GM18868 (cell line): ENCODE measurements around the gene USP36.

Source experiments
- ATAC-seq: cut with Tn5 transposase; IDR thresholded peaks from one replicate; pipeline ENCODE4 v1.9.1; 2021; ENCODE audit warnings: mild to moderate bottlenecking, moderate library complexity; ENCODE audit not compliant: unreplicated experiment

Gene USP36

DNA sequence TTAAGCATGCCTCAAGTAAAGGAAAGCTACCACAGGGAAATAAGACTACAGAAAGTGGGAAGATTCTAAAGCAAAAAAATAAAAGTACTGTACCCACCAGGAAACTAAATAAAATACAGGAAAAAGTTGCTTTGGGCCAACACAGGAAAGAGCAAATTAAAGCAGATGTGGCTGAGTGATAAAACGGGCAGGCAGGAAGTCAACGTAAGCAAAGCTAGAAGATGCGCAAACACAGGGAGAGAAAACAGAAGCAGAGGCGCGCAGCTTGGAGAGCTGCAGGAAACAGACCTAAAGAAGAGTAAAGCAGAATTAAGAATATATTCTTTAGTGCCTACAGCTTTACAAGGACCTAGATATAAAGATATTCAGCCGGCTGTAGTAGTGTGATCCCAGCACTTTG lies 21.7 kb downstream of the USP36 start:
- no peak for ATAC-seq

DNA sequence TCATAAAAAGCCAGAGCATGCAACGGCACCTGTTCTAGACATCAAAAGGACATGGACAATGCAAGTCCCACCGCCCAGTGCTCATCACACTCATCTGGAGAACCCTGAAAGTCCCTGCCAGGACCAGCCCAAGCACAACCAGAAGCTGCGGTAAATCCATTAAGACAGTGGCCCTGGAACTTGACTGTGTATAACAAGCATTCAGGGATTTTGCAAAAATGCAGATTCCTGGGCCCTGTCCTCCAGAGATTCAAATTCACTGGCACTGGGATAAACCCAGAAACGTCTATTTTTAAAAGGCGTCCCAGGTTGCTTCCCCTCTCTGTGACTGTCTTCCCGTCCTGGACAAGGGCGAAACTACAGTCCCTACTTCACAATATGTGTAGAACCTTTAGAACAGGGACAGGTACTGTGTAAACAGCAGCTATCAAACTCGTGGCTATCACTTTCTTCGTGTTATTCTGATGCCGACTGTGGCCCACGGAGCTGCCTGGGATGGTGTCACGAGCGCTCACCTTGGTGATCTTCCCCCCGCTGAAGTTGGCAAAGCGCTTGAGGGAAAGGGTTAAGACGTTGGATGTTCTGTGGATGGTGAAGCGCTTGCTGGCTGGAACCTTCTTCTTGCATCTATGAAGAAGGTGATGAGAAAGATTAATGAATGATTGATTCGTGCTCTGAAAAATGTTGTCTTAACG lies 22.3 kb downstream of the USP36 start:
- ATAC-seq, result no peak

DNA sequence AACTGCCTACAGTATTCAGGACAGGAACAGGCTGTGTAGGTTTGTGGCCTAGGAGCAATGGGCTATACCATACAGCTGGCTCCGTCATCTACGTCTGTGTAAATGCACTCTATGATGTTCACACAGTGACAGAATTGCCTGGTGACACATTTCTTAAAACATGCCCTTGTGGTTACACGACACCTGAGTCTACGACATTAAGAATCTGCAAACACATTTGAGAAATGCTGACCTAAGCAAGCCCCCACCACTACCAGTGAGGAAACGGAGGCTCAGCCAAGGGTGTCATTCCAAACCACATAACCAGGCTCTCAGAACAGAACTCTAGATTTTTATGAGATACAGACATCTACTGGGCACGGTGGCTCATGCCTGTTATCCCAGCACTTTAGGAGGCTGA lies 23.5 kb downstream of the USP36 start:
- no peak for ATAC-seq

- no peak for ATAC-seq
Observed at GRCh38 chr17:78815696-78816095, 24.9 kb downstream of the USP36 start.

DNA sequence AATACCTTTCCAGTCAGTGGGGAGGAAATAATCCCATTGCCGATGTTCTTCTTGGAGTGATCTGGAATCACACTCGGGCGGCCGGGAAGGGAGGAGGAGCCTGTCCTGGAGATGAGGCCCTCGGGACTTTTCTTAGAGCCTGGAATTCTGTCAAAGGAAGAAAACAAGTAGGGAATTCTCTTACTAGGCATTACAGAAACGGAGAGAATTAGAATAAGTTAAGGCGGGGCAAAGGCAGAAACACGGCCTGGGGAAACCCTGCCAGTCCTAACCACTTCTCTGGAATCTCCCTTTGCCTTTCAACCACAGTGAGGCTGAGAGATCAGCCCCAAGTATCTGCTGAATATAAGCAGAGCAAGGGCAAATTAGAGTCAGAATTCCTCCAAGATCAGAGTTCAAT lies 27.8 kb downstream of the USP36 start:
- no peak for ATAC-seq

DNA sequence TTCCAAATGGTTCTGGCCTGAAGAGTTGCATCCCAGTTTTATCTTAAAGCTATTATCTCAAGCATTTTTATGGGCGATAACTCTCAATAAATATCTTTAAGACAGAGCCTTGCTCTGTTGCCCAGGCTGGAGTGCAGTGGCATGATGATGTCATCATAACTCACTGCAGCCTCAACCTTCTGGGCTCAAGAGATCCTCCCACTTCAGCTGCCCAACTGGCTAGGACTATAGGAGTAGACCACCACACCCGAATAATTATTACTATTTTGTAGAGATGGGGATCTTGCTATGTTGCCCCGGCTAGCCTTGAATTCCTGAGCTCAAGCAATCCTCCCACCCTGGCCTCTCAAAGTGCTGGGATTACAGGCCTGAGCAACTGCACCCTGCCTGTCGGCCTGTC lies 32.5 kb downstream of the USP36 start:
- no peak for ATAC-seq

DNA sequence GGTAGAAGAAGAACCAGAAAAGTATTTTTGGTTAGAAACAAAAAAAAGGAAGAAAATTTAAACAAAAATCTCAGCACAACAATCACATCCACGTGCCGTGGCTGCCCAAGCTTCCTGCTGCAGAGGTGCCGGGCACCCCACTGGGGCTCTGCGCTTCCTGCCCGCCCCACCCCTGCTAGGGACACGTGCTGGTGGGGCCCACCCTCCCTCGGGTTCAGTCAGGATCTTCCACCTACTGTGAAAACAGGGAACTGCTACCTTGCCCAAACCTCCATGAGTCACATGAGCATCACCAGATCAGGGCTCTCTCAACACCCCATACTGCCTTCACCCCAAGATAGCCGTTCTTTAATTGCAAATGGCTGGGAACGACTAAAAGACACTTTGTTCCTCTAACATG lies 34.2 kb downstream of the USP36 start:
- no peak for ATAC-seq

GRCh38 chr17:78805301-78805700 lies 35.3 kb downstream of the USP36 start:
- no peak for ATAC-seq

- no peak for ATAC-seq
Observed at GRCh38 chr17:78804777-78805176, 35.8 kb downstream of the USP36 start.

DNA sequence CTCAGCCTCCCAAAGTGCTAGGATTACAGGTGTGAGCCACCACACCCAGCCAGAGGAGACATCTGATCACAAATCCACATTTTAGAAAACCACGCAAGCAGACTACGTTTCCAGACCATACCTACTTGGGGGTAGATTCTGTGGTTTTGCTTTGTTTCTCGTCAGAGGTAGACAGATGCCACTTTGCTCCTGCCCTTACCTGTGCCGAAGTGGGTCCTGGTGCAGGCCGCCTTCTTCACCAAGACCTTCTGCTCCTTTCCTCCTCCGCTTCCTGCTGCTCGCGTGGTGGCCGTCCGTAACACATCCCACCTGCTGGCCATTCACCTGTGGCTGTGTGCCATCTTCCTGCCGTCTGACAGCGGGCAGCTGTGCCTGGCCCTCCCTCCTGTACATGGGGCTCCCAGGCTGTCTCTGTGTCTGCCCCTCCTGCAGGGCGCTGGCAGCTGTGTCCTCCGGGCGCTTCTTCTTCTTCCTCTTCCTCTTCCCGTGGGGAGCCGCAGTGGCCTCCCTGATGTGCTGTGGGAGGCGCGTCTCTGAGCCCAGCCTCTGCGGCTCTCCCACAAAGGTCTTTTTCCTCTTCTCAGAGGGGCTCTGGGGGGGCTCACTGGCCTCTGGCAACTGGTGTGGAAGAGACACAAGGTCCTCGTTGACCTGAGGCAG lies 37.3 kb downstream of the USP36 start:
- no peak for ATAC-seq

GRCh38 chr17:78802459-78802858 lies 38.2 kb downstream of the USP36 start:
- ATAC-seq, result no peak

DNA sequence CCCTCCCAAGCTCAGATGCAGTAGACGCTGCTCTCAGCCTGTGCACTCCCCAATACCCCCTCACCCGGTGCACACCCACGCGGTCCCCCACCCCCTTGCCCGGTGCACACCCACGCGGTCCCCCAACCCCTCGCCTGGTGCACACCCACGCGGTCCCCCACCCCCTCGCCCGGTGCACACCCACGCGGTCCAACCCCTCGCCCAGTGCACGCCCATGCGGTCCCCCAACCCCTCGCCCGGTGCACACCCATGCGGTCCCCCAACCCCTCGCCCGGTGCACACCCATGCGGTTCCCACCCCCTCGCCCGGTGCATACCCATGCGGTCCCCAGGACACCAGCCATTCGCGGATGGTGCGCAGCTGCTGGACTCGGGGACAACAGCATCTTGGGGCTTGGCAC lies 38.6 kb downstream of the USP36 start:
- no peak for ATAC-seq

DNA sequence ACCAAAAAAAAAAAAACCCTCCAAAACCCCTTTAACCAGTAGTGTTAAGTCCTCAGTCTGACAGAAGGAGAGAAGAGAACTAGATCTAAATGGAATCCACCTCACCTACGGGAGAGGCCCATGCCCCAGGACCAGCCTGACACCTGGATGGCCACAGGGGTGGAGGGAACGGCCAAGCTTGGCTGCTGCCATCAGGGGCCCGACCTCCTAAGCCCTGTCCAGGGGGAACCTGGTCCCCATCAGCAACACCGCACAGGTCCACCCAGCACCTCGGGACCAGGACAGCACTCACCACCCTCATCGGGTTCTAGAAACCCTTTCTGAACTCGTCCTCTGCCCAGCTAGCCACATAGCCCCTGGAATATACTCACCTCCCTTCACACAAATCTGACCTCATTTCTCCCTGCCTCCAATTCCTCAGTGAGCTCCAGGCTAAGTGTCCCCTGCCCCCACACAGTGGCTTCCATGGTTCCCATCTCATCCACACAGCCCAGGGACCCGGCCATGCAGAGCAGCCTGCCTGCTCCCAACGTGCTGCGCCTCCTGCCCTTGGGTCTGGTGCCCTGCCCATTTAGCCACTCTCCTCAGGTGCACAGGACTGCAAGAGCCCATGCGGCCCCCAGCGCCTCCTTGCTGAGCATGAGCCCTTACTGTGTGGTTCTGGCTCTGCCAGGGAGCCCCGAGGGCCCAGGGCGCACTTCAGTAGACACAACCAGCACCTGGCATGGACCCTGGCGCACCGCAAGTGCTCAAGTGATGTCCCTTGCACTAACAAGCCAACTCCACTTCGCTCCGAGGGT lies 40.3 kb downstream of the USP36 start:
- no peak for ATAC-seq

- ATAC-seq, result no peak
Observed at GRCh38 chr17:78798695-78799559, 41.7 kb downstream of the USP36 start.

- ATAC-seq, result no peak
Observed at GRCh38 chr17:78797691-78798585, 42.7 kb downstream of the USP36 start.

- no peak for ATAC-seq
Observed at GRCh38 chr17:78797213-78797612, 43.4 kb downstream of the USP36 start.

DNA sequence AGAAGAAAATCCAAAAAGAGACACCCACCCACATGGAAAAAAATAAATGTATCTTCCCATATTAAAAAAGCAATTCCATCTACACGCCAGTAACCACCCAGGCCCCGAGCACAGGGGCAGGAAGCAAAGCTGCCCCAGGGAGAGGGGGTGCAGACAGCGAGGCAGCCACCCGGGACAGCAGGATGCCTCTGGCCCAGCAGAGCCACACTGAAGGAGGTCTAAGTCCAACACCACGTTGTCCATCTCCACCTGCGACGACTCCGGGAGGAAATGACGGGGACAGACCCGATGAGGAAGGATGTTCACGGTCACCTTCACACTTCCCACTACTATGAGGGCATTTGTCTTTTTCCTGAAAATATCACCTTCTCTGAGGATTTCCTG lies 44.1 kb downstream of the USP36 start:
- ATAC-seq, result no peak

DNA sequence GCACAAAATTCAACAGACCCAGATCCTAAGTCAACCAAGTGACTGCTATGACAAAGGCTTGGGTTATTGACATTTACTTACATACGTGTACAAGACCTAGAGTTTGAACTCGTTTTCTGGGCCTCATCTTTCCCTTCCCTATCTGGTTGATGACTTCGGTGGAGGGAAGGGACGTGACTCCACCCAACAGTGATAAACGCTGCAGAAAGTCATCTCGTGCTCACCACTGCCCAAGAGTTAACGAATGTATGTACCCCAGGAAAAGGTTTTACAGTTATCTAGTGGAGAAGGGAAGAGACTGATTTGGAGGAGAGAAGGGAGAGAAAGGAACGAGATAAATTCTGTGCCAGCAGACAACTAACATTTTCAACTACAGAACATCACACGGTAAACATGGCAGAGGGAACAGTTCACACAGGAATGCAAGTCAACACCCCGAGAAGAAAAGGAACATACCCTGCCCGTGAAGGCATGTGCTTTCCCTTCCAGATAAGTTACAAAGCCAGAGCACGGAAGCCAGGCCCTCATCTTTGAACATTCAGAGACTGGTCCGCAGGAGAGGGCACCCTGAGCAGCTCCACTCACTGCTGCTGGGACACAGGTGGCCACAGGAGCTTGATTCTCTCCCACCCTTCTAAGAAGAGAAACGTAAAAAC lies 44.6 kb downstream of the USP36 start:
- no peak for ATAC-seq

- no peak for ATAC-seq
Observed at GRCh38 chr17:78794864-78795640, 45.6 kb downstream of the USP36 start.
